HAP-1 (cell line): ENCODE results near the gene TMED1.

Source experiments
- DNase-seq, 2 experiments: peaks; one replicate each; pipeline ENCODE4 v3.0.0-alpha.2; 2016 to 2020; ENCODE audit warnings: low spot score in 2 of 2
- H3K27me3 ChIP-seq: fragments of 250-450 bp; sonication (Bioruptor Pico); 2 replicates; pipeline ENCODE4 v1.5.1; 2020; ENCODE audit warnings: low read depth, mild to moderate bottlenecking, moderate library complexity
- H3K36me3 ChIP-seq: fragments of 250-450 bp; sonication (Bioruptor Pico); replicated peaks from 2 replicates; pipeline ENCODE4 v1.5.1; 2020; ENCODE audit warnings: mild to moderate bottlenecking
- H3K4me1 ChIP-seq: fragments of 250-450 bp; sonication (Bioruptor Pico); 2 replicates; pipeline ENCODE4 v1.5.1; 2020; ENCODE audit warnings: mild to moderate bottlenecking
- H3K4me3 ChIP-seq: fragments of 250-450 bp; sonication (Bioruptor Pico); 2 replicates; pipeline ENCODE4 v1.5.1; 2020; ENCODE audit warnings: mild to moderate bottlenecking, moderate library complexity
- H3K9me3 ChIP-seq: fragments of 250-450 bp; sonication (Bioruptor Pico); 2 replicates; pipeline ENCODE4 v1.5.1; 2020; ENCODE audit warnings: mild to moderate bottlenecking, moderate library complexity
- in situ Hi-C: fragments of 300-500 bp; cut with MboI; formaldehyde crosslinking; loops from 3 replicates; pipeline ENCODE4 v1.14.3; 2020; ENCODE audit warnings: low sequenced_read_pairs, inconsistent platforms, mixed read lengths

The TMED1 gene

GRCh38 chr19:10817291-10818038, 18.5 kb downstream of the TMED1 start:
- in situ Hi-C loops: no loop called here
- Histone ChIP-seq H3K36me3 (peaks cover 29% of the 10 kb centered on the region), H3K9me3 (no peaks in the 10 kb centered on the region), H3K27me3 (no peaks in the 10 kb centered on the region), H3K4me1 (no peaks in the 10 kb centered on the region), H3K4me3 (no peak overlapping the region)
- no peak for DNase-seq

DNA sequence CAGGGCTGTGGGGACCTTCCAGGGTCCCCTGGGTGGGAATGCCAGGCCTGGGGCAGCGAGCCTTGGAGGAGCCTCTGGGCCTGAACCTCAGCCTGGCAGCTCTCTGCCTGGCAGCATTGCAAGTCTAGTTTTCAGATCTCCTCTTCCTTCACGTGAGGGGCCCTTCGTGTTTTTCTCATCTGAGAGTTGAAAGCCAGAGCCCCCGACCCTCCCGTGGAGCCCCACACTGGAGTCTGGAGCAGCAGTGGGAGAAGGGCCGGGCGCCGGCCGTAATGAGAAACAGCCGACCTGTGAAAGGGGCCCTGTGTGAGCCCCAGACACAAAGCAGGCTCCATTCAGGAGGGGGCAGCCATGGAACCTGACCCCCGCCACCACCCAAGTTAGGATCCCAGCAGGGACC, 19.3 kb downstream of the TMED1 start:
- Histone ChIP-seq H3K36me3 (peaks cover 27% of the 10 kb centered on the region), H3K4me1 (no peaks in the 10 kb centered on the region), H3K4me3 (no peak overlapping the region), H3K9me3 (no peaks in the 10 kb centered on the region), H3K27me3 (no peaks in the 10 kb centered on the region)
- in situ Hi-C loops: no loop called here
- DNase-seq: no peak

DNA sequence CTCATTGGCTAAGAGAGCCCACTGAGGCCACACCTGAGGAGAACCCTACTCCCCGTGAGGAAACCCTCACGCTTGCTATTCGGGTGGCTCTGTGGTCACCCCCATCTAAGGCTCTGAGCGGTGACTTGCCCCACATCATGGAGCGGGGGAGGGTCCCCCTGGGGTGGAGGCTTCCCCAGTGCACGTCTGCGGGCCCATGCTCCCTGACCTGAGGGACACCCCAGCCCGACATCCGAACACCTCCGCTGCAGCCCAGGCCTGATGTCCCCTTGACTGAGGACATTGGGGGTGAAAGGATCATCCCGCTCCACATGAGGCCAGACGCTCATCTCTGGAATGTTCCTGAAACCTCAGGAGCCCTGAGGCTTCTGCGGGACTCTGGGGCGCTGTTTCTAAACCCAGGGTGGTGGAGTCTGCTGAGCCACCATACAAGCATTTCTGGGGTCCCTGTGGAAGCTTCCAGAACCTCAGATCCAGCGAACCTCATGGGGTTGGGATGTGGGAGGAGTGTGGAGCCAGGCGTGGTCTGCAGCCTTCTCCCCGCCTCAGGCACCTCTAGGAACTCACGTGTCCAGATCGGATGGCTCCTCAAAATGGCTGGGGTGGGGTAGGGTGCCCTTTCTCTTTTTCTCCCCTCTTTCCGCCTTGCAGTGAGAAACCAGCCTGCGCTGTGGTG, 19.9 kb downstream of the TMED1 start:
- in situ Hi-C loops: no loop called here
- Histone ChIP-seq H3K9me3 (no peaks in the 10 kb centered on the region), H3K36me3 (peaks cover 21% of the 10 kb centered on the region), H3K4me1 (no peaks in the 10 kb centered on the region), H3K4me3 (no peak overlapping the region), H3K27me3 (no peaks in the 10 kb centered on the region)
- DNase-seq: no peak

DNA sequence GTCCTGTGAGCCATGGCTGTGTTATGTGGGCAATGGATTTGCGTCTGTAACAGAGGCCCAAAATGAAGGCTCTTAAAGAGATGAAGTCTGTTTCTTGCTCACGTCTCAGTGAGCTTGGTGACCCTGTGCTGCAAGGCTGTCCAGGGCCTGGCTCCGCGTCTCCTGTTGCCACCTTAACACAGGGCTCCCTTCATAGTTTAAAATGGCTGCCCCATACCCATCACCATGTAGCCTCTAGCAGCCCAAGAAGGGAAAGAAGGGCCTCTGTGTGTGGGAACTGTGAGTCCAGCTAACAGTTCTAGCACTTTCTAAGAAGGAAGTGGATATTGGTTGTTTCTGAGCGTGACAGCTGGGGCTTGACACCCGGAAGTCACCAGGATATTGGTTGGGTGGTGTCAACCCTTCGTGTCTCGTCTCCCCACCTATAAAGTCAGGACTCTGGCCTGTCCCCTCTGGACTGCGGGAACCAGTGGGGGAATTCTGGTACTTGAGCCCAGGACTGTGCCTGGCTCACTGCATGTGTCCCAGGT, 20.9 kb downstream of the TMED1 start:
- no peak overlapping the region for H3K4me3 ChIP-seq
- H3K27me3 ChIP-seq: no peaks in the 10 kb centered on the region
- no peaks in the 10 kb centered on the region for H3K9me3 ChIP-seq
- peaks cover 13% of the 10 kb centered on the region for H3K36me3 ChIP-seq
- in situ Hi-C loops: no loop called here
- no peak for DNase-seq
- H3K4me1 ChIP-seq: no peaks in the 10 kb centered on the region

GRCh38 chr19:10812902-10813404, 23.1 kb downstream of the TMED1 start:
- peaks cover 10% of the 10 kb centered on the region for H3K36me3 ChIP-seq
- DNase-seq: no peak
- no peak overlapping the region for H3K4me3 ChIP-seq
- H3K27me3 ChIP-seq: no peaks in the 10 kb centered on the region
- no peaks in the 10 kb centered on the region for H3K4me1 ChIP-seq
- H3K9me3 ChIP-seq: no peaks in the 10 kb centered on the region
- in situ Hi-C loops: no loop called here

GRCh38 chr19:10812196-10812595, 23.8 kb downstream of the TMED1 start:
- no peak overlapping the region for H3K4me3 ChIP-seq
- H3K4me1 ChIP-seq: no peaks in the 10 kb centered on the region
- H3K36me3 ChIP-seq: peaks cover 10% of the 10 kb centered on the region
- in situ Hi-C loops: no loop called here
- DNase-seq: no peak
- H3K27me3 ChIP-seq: no peaks in the 10 kb centered on the region
- H3K9me3 ChIP-seq: no peaks in the 10 kb centered on the region

- no peak overlapping the region for H3K4me3 ChIP-seq
- peaks cover 10% of the 10 kb centered on the region for H3K36me3 ChIP-seq
- H3K9me3 ChIP-seq: no peaks in the 10 kb centered on the region
- no peak for DNase-seq
- in situ Hi-C loops: no loop called here
- H3K4me1 ChIP-seq: no peaks in the 10 kb centered on the region
- no peaks in the 10 kb centered on the region for H3K27me3 ChIP-seq
Measured at GRCh38 chr19:10811391-10812111, 24.5 kb downstream of the TMED1 start.

- H3K36me3 ChIP-seq: peaks cover 15% of the 10 kb centered on the region
- in situ Hi-C loops: no loop called here
Measured at GRCh38 chr19:10809651-10810285, 26.2 kb downstream of the TMED1 start.

DNA sequence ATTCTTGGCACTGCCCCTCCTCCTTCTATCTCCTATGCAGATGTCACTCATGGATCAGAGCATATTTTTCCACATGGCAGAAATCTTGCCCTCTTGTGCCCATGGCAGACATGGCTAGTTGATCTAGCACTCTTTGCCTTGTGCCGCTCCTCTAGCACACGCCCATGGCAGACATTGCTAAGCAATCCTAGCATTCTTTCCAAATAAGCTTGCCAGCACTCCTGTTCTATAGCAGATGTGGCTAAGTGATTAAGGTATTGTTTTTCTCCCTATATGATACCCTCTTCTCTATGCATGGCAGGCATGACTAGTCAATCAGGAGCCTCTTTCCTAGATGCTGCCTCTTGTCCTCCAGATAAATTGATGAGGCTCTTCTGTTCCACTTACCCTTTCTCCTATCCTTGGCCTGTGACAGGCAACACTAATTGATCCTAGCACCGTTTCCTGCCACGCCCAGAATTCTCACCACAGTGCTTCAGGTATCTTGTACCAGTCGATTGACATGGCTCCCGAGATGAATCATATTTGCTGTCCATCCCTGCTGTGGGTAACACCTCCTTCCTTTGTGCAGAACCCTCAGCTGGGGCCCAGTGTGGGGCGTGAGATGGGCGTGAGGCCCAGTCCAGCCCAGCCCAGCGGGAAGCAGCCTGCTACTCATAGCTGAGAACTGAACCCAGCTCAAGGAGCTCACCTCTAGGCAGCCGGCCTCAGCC, 26.9 kb downstream of the TMED1 start:
- no peak for DNase-seq
- Histone ChIP-seq H3K9me3 (no peaks in the 10 kb centered on the region), H3K27me3 (no peaks in the 10 kb centered on the region), H3K36me3 (peaks cover 10% of the 10 kb centered on the region), H3K4me3 (no peak overlapping the region), H3K4me1 (no peaks in the 10 kb centered on the region)
- in situ Hi-C loops: no loop called here

More at GRCh38 chr19:10809651-10810285, 26.2 kb downstream of the TMED1 start:
- DNase-seq: no peak
- no peaks in the 10 kb centered on the region for H3K4me1 ChIP-seq
- no peak overlapping the region for H3K4me3 ChIP-seq
- no peaks in the 10 kb centered on the region for H3K9me3 ChIP-seq
- no peaks in the 10 kb centered on the region for H3K27me3 ChIP-seq

DNA sequence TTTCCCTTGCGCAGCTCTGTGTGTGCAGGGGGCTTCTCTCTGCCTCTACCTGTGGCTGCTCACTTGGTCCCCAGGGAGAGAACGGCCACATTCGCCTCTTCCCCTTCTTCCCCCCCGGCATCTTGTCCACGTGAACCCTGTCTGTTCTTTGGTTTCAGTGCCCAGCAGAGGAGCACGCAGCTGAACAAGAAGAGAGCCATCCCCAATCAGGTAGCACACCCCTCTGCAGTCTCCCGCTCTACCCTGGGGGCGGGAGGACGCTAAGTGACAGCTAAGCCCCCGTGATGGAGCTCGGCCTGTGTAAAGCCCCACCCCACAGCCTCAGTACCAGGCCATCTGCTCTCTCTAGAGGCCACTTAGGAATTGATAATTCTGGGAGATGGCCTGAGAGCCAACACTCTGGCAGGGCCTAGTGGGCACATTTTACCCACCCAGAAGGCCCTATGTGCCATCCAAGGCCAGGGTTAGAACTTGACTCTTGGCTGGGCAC, 30.2 kb downstream of the TMED1 start:
- Histone ChIP-seq H3K9me3 (no peaks in the 10 kb centered on the region), H3K27me3 (no peaks in the 10 kb centered on the region), H3K36me3 (peaks cover 27% of the 10 kb centered on the region), H3K4me1 (no peaks in the 10 kb centered on the region), H3K4me3 (no peak overlapping the region)
- in situ Hi-C loops: no loop called here
- no peak for DNase-seq

- no peak overlapping the region for H3K4me3 ChIP-seq
- DNase-seq: no peak
- in situ Hi-C loops: no loop called here
- H3K9me3 ChIP-seq: no peaks in the 10 kb centered on the region
- H3K27me3 ChIP-seq: no peaks in the 10 kb centered on the region
- peaks cover 32% of the 10 kb centered on the region for H3K36me3 ChIP-seq
- no peaks in the 10 kb centered on the region for H3K4me1 ChIP-seq
Measured at GRCh38 chr19:10805065-10805757, 30.8 kb downstream of the TMED1 start.

- in situ Hi-C loops: no loop called here
- Histone ChIP-seq H3K27me3 (no peaks in the 10 kb centered on the region), H3K4me3 (no peak overlapping the region), H3K36me3 (peaks cover 29% of the 10 kb centered on the region), H3K9me3 (no peaks in the 10 kb centered on the region), H3K4me1 (no peaks in the 10 kb centered on the region)
- DNase-seq: no peak
Measured at GRCh38 chr19:10803252-10803651, 32.8 kb downstream of the TMED1 start.
